Ovary (tissue), 3 donors: ENCODE data around the gene ENTPD1.

Experiments used
- EP300 ChIP-seq: sonication (generic); formaldehyde crosslinking; IDR thresholded peaks from one replicate; pipeline ENCODE4 v1.6.1; 2017; ENCODE audit warnings: antibody characterized with exemption
- POLR2A ChIP-seq: fragments of 450-650 bp; IDR thresholded peaks from one replicate; pipeline ENCODE4 v1.6.1; 2017; ENCODE audit warnings: antibody characterized with exemption, mild to moderate bottlenecking, moderate library complexity
- TF ChIP-seq, protein P1 (sequence below), 3 donors: fragments of 450-650 bp in 2 of 3; fragments of 200-600 bp in 1 of 3; IDR thresholded peaks; one replicate each; pipeline versions ENCODE4 v1.5.1 to v1.8.0; 2016 to 2022; ENCODE audit warnings: antibody characterized with exemption in 3 of 3, mild to moderate bottlenecking in 1 of 3
- donor health status: DM: no; HTN: no; CAD: no.

DNA sequence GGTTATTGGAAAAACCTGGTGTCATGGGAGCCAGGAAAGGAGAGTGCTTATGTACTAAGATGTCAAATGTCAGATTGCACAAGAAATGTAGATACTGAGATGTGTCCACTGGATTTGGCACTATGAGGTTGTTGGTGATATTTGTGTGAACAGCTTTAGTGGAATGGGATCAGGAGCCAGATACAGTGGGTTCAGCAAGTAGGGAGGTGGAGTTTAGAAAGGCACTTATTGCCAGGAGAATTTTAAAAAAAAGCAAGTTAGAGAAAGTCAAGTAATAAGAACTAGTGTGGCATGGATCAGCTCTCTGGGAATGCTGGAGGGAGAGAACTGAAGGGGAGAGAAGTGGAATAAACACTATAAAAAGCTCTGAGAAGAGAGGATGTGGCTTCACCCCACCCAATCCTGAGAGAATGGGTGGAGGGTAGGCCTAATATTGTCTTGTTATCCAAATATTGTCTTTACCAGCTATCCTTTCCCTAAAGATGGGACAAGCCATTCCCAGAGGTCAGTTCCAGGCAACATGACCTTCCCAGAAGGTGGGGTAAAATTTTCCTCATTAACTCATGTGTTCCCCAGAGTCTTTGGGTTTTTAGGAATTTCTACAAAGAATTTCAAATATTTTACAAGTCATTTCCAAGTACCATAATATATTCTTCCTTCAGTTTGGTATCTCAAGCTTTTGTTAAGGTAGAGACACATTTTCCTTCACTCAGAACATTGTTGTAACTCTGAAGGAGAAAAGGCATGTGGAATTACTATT is 42.3 kb downstream of the ENTPD1 start:
- TF ChIP-seq, protein P1, sequence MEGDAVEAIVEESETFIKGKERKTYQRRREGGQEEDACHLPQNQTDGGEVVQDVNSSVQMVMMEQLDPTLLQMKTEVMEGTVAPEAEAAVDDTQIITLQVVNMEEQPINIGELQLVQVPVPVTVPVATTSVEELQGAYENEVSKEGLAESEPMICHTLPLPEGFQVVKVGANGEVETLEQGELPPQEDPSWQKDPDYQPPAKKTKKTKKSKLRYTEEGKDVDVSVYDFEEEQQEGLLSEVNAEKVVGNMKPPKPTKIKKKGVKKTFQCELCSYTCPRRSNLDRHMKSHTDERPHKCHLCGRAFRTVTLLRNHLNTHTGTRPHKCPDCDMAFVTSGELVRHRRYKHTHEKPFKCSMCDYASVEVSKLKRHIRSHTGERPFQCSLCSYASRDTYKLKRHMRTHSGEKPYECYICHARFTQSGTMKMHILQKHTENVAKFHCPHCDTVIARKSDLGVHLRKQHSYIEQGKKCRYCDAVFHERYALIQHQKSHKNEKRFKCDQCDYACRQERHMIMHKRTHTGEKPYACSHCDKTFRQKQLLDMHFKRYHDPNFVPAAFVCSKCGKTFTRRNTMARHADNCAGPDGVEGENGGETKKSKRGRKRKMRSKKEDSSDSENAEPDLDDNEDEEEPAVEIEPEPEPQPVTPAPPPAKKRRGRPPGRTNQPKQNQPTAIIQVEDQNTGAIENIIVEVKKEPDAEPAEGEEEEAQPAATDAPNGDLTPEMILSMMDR (IDR thresholded peaks at IDR 0.05), result no peak
- TF ChIP-seq POLR2A (no peak), EP300 (no peak)
